Effector memory CD4-positive, alpha-beta T cell (primary cell): ENCODE measurements around the gene SERHL2.
A peak's percentile ranks its signal among the peaks of the same experiment; 100 is the strongest.
"Not testable (repeated sequence)": the region's sequence is repeated elsewhere in the genome, so short reads cannot be mapped to it uniquely, and the experiment has no call there.

Experiments used
- DNase-seq, 3 donors: peaks; one replicate each; pipeline ENCODE4 v3.0.0-alpha.2; 2020
- H3K27ac ChIP-seq: 2 replicates; pipeline ENCODE4 v1.7.0; 2013; ENCODE audit warnings: mild to moderate bottlenecking, low read length, moderate library complexity; ENCODE audit not compliant: insufficient read depth, poor library complexity, severe bottlenecking
- H3K27me3 ChIP-seq: replicated peaks from 2 replicates; pipeline ENCODE4 v1.7.0; 2013; ENCODE audit warnings: mild to moderate bottlenecking, low read length; ENCODE audit not compliant: insufficient read depth, control insufficient read depth, poor library complexity, severe bottlenecking
- H3K36me3 ChIP-seq: 2 replicates; pipeline ENCODE4 v1.7.0; 2013; ENCODE audit warnings: mild to moderate bottlenecking, low read length, moderate library complexity; ENCODE audit not compliant: control insufficient read depth, insufficient read depth
- H3K4me1 ChIP-seq: 2 replicates; pipeline ENCODE4 v1.7.0; 2013; ENCODE audit warnings: low read length, mild to moderate bottlenecking; ENCODE audit not compliant: control insufficient read depth, insufficient read depth, poor library complexity, severe bottlenecking
- H3K4me3 ChIP-seq: 2 replicates; pipeline ENCODE4 v1.7.0; 2013; ENCODE audit warnings: low read length, low read depth, mild to moderate bottlenecking; ENCODE audit not compliant: insufficient read depth, poor library complexity, severe bottlenecking
- H3K9me3 ChIP-seq: 2 replicates; pipeline ENCODE4 v1.7.0; 2013; ENCODE audit warnings: mild to moderate bottlenecking, low read length, moderate library complexity; ENCODE audit not compliant: control insufficient read depth

SERHL2 gene

DNA sequence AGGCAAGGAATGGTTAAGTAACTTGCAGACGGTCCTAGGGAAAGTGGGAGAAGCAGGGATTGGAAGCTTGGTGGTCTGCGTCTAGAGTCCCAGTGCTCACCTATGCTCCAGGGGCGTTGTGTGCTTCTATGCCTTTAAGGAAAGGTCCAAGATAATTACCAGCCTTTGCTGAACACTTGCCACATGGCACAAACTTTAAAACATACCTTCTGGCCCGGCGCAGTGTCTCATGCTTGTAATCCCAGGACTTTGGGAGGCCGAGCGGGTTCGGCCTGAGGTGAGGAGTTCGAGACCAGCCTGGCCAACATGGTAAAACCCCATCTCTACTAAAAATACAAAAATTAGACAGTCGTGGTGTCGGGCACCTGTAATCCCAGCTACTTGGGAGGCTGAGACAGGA, 58.6 kb downstream of the SERHL2 start:
- no peaks in the 10 kb centered on the region for H3K9me3 ChIP-seq
- no peak overlapping the region for H3K4me3 ChIP-seq
- peak overlapping the region; percentile 5 for H3K27ac ChIP-seq
- no peak for DNase-seq
- no peaks in the 10 kb centered on the region for H3K27me3 ChIP-seq
- peaks cover 9% of the 10 kb centered on the region for H3K36me3 ChIP-seq
- H3K4me1 ChIP-seq: peaks cover 46% of the 10 kb centered on the region

DNA sequence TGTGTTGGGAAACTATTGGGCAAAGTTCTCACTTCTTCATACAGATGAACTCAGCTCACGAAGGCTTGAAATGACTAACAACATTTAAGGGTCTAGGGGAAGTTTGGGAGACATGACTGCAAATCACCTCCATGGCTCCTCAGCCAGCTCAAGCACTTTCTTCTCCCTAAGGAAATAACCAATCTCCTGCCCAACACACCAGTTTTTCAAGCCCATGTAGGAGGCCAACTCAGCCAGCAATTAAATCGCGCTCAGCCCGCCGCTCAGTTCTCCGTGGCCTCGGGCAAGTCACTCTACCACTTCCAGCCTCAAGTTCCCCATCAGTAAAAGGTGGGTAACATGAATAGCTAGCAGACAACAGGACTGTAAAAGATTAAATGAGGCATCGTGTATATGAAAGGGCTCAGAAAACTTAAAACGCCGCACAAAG, 60.1 kb downstream of the SERHL2 start:
- no peaks in the 10 kb centered on the region for H3K9me3 ChIP-seq
- H3K27ac ChIP-seq: peak overlapping the region; percentile 94
- no peak for DNase-seq
- no peaks in the 10 kb centered on the region for H3K27me3 ChIP-seq
- peaks cover 6% of the 10 kb centered on the region for H3K36me3 ChIP-seq
- peaks cover 46% of the 10 kb centered on the region for H3K4me1 ChIP-seq
- H3K4me3 ChIP-seq: peak overlapping the region; percentile 75

DNA sequence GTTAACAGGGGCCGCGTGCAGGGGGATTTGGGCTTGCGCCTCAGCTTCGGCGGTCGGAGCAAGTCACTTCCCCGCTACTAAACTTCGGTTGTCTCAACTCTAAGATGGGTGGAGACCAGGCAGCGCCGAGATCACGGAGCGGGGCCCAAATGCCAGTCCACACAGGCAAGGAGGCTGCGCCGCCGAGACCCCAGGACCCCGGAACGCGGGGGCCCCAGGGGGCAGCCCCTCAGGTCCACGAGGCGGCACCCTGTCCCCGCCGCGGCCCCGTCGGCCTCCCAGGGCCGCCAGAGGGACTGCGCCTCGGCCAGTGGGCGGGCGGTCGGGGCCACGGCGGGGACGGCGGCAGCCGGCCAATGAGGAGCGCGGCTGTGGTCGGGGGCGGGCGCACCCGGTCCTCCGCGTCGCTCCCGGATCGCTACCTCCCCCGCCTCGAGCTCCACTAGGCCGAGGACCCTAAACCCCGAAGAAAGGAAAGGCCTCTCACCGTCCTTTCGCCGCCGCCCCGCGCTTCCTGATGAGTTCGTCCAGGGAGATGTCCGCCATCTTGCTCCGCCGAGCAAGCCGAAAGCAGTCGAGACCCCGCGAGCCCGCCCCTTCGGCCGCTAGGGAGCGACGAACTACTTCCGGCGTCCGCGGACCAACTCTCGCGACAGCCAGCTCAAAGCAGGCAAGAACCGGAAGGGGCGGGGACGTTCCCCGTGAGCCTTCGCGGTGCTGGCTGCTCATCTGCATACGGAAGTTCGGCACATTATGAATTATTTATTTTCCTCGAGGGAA, 60.7 kb downstream of the SERHL2 start, which contains the start of gene POLDIP3:
POLDIP3 (minus strand) TSS at position 572 of the 780 bp plus-strand sequence; CDS start at position 546, 26 bp downstream.
- Histone ChIP-seq H3K27ac (peak within 1 kb of the TSS; percentile 94), H3K27me3 (no peaks in the 10 kb centered on the region), H3K4me1 (peaks cover 44% of the 10 kb centered on the region), H3K36me3 (peaks cover 6% of the 10 kb centered on the region), H3K4me3 (peak within 1 kb of the TSS; percentile 75), H3K9me3 (no peaks in the 10 kb centered on the region)
- DNase-seq: peak; percentile 96 to 99 (median 98)

DNA sequence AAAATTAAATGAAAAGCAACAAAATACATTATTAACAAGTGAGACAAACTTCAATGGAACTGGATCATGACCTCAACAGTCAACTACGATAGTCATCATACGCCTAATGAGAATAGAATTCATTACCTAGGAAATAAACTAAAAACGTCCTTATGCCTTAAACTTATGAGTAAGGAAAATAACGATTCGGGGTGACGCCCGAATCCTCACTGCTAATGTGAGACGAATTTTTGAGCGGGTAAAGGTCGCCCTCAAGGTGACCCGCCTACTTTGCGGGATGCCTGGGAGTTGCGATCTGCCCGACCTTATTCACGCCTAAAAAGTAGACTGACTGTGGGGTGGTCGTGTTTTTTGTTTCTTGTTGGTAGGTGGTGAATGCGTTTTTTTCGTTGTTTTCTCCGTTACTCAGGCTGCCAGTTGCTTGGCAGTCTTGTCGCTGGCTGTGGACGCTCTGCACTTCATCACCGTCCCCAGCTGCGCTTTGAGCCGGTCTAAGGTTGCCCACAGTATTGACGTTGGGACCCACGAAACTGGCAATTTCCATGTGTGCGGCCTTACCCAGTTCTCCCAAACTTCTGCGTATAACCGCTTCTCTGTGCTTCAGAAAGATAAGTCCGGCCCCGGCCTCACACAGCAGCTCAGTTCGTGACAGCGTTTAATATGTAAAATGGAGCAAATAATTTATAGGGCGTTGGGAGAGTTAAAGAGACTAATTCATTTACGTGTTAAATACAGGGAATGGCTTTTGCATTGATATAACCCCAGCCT, 61.5 kb downstream of the SERHL2 start:
- peak overlapping the region; percentile 75 for H3K4me3 ChIP-seq
- no peaks in the 10 kb centered on the region for H3K27me3 ChIP-seq
- peaks cover 38% of the 10 kb centered on the region for H3K4me1 ChIP-seq
- H3K36me3 ChIP-seq: peaks cover 6% of the 10 kb centered on the region
- H3K9me3 ChIP-seq: no peaks in the 10 kb centered on the region
- DNase-seq: peak; percentile 75 to 83 (median 80)
- peak overlapping the region; percentile 94 for H3K27ac ChIP-seq

DNA sequence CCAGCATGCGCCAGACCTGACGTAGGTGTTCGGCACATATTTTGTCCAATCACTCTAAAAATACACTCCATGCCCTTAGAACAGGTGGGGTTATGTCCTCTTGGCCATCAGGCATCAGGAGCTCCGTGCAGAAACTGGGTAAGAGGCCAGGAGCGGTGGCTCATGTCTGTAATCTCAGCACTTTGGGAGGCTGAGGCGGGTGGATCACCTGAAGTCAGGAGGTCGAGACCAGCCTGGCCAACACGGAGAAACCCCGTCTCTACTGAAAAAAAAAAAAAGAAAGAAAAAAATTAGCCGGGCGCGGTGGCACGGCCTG, 62.1 kb downstream of the SERHL2 start:
- not testable (repeated sequence) for DNase-seq, H3K36me3 ChIP-seq, H3K27me3 ChIP-seq, H3K9me3 ChIP-seq
- Histone ChIP-seq H3K4me1 (peaks cover 33% of the 10 kb centered on the region), H3K27ac (peak overlapping the region; percentile 94), H3K4me3 (peak overlapping the region; percentile 25)

DNA sequence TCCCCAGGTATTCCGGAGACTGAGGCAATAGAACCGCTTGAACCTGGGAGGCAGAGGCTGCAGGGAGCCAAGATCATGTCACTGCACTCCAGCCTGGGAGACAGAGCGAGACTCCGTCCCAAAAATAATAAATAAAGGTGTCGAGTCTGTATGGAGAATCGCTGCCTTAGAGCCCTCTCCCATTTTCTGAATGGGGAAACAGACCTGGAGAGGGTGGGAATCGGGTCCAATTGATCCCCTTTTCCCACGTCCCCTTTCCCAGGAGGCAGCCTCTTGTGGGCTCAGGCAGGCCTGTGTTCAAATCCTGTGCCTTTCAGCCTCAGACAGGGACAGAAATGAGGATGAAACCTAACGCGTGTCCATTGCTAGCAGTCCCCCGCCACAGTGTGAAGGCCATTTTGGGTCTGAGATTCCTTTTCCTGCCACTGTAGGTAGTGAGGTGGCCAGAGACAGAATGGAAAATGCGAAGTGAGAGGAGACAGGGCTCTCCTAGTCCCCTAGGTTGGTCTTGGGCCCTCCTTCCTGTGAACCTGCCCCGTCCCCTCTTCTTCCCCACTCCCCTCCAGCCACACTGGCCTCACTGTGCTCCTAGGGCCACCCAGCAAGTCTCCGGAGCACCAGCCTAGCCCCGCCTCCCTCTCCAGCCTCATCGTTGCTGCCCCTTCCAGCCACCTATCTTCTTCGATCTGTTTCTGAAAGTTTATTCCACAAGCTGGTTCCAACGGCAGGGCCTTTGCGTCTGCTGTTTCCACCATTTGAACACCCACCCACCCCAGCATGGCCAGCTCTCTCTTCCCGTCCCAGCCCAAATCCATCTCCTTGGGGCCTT, 63.6 kb downstream of the SERHL2 start:
- no peaks in the 10 kb centered on the region for H3K27me3 ChIP-seq
- H3K27ac ChIP-seq: no peak overlapping the region
- no peak overlapping the region for H3K4me3 ChIP-seq
- H3K4me1 ChIP-seq: peaks cover 24% of the 10 kb centered on the region
- no peaks in the 10 kb centered on the region for H3K9me3 ChIP-seq
- H3K36me3 ChIP-seq: peaks cover under 1% of the 10 kb centered on the region
- DNase-seq: no peak

DNA sequence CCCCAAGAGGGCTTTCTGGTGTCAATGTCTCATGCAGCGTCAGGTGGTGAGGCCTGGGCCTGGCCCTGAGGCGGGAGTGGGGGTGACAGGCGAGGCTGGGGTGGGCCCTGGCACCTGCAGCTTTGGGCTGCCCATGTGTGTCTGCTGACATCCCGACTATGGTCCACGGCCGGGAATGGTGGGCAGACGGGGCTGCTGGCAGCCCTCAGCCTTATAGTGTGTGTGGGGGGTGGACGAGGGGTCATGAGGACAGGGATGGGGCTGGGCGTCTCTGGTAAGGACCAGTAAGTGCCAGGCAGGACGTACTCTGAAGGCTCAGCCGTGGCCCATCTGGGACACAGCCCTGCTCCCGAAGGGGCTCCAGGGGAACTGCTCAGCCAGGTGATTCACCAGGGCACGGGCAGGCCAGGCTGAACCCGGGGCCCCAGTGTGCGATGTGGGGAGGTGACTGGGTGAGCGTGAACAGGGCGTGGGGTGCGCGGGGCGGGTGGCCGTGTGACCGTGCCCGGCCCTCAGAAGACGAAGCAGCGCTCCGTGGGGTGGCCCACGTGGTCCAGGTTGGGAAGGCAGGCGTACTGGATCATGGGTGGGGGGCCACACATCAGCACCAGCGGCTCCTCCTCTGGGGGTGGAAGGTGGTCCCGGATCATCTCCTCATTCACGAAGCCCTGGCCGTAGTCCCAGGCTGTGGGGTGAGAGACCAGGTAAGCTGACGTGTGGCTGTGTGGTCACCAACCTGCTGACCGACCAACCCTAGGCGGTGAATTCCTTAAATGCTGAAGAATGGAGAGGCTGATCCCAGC, 65.7 kb downstream of the SERHL2 start:
- Histone ChIP-seq H3K4me1 (peaks cover 8% of the 10 kb centered on the region), H3K9me3 (no peaks in the 10 kb centered on the region), H3K36me3 (peaks cover 5% of the 10 kb centered on the region), H3K27ac (no peak overlapping the region), H3K27me3 (no peaks in the 10 kb centered on the region), H3K4me3 (no peak overlapping the region)
- DNase-seq: no peak

DNA sequence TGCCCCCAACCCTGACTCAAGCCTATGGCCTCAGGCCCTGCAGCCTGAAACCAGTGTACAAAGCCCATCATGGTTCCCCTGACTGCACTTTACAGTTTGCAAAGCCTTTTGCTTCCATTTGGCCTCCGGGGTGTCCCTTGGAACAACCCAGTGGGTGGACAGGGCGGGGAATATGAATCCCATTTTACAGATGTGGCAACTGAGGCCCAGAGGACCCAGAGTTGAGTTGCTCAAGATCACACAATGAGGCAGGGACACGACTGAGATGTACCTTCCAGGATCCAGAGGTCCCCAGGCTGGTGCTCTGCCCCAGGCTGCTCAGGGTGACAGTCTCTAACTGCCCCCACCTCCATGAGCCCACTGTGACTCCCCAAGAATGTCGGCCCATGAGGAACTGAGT, 66.3 kb downstream of the SERHL2 start:
- H3K27ac ChIP-seq: no peak overlapping the region
- DNase-seq: no peak
- no peaks in the 10 kb centered on the region for H3K27me3 ChIP-seq

DNA sequence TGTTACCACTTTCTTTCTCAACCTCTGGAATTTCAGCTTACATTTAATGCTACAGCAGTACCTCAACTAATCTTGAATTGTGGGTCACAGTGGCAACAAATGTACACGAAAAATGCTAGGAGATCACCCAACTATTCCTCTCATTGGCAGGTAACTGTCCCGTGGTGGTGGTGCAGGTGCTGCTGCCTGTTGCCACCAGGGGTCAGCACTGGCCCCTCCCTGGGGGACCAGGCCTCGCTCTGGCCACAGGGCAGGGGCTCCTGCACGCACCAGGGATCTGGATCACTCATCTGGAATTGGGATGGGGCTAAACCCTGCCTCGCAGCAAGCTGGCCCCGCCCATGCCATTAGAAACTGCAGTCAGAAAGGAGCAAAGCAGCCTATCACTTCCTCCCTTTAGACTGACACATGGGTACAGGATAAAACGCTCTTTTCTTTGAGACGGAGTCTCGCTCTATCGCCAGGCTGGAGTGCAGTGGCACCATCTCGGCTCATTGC, 67.8 kb downstream of the SERHL2 start:
- Histone ChIP-seq H3K9me3 (no peaks in the 10 kb centered on the region), H3K27me3 (no peaks in the 10 kb centered on the region), H3K36me3 (peaks cover 14% of the 10 kb centered on the region), H3K4me1 (no peaks in the 10 kb centered on the region), H3K27ac (no peak overlapping the region), H3K4me3 (no peak overlapping the region)
- peak in 2 of 3 donors; percentile 19 to 36 for DNase-seq

More for the DNA sequence above, 66.3 kb downstream of the SERHL2 start:
- Histone ChIP-seq H3K9me3 (no peaks in the 10 kb centered on the region), H3K4me3 (no peak overlapping the region), H3K36me3 (peaks cover 5% of the 10 kb centered on the region), H3K4me1 (peaks cover 8% of the 10 kb centered on the region)
